Esophagus muscularis mucosa (tissue), 4 donors: ENCODE results near the gene LRRC10. TPM values are rescaled to one million over a fixed set of nuclear protein-coding genes. Genes with fewer than 3 reads are reported as not detected.

Experiments
- DNase-seq: peaks from one replicate; pipeline ENCODE4 v3.0.0-alpha.2; 2017; ENCODE audit errors: extremely low spot score
- H3K27ac ChIP-seq, 4 donors: fragments of 200-600 bp; sonication (generic); replicated peaks in 1 of 4; 1 replicate in 3 of 4; 2 replicates in 1 of 4; pipeline ENCODE4 v1.5.1; 2016 to 2019; ENCODE audit warnings: mild to moderate bottlenecking in 1 of 4
- H3K27me3 ChIP-seq, 4 donors: fragments of 200-600 bp; sonication (generic); one replicate each; pipeline versions ENCODE4 v1.5.1 to v1.6.0; 2016 to 2019
- H3K36me3 ChIP-seq, 4 donors: fragments of 200-600 bp; sonication (generic); one replicate each; pipeline ENCODE4 v1.5.1; 2016 to 2019
- H3K4me1 ChIP-seq, 4 donors: fragments of 200-600 bp; sonication (generic); one replicate each; pipeline ENCODE4 v1.5.1; 2016 to 2019
- H3K4me3 ChIP-seq, 4 donors: fragments of 200-600 bp; sonication (generic); 1 replicate in 2 of 4; 2 replicates in 2 of 4; pipeline ENCODE4 v1.5.1; 2016 to 2019; ENCODE audit warnings: mild to moderate bottlenecking in 4 of 4, moderate library complexity in 1 of 4
- H3K9me3 ChIP-seq, 4 donors: fragments of 200-600 bp; sonication (generic); 1 replicate in 3 of 4; 2 replicates in 1 of 4; pipeline ENCODE4 v1.5.1; 2016 to 2019
- CTCF ChIP-seq, 3 experiments: fragments of 200-600 bp in 2 of 3; fragments of 450-650 bp in 1 of 3; sonication (generic) in 2 of 3; IDR thresholded peaks; one replicate each; pipeline ENCODE4 v1.5.1; 2017 to 2019; ENCODE audit warnings: antibody characterized with exemption in 3 of 3, mild to moderate bottlenecking in 2 of 3, moderate library complexity in 1 of 3
- EP300 ChIP-seq: sonication (generic); formaldehyde crosslinking; IDR thresholded peaks from one replicate; pipeline ENCODE4 v1.6.1; 2017; ENCODE audit warnings: antibody characterized with exemption
- POLR2A ChIP-seq: fragments of 450-650 bp; IDR thresholded peaks from one replicate; pipeline ENCODE4 v1.6.1; 2017; ENCODE audit warnings: antibody characterized with exemption, moderate library complexity, mild to moderate bottlenecking, low read depth
- POLR2AphosphoS5 ChIP-seq, 2 donors: sonication (generic); formaldehyde crosslinking; IDR thresholded peaks; one replicate each; pipeline ENCODE4 v1.6.1; 2017; ENCODE audit warnings: antibody characterized with exemption in 2 of 2
- WGBS: methylation state at CpG from one replicate; pipeline ENCODE4 v1.1.5; 2018; 5-methylcytosine and 5-hydroxymethylcytosine counted together
- intact Hi-C: fragments of 100-400 bp; cut with DNase I; formaldehyde crosslinking; loops from one replicate; pipeline ENCODE4 v1.15.1; 2023
- total RNA-seq, 4 donors: library from RNA; depleted of rRNA; stranded (reverse); fragments of >200 nt; gene quantifications; one replicate each; pipeline versions ENCODE4 v1.1.0 to v1.2.1, GENCODE V29; 2016

LRRC10 gene
- total RNA-seq, 4 donors from 2014 or later: not detected

GRCh38 chr12:69621551-69621950 lies 10.8 kb upstream of the LRRC10 start:
- H3K36me3 ChIP-seq: no peaks in the 10 kb centered on the region
- no peak for DNase-seq
- no peak overlapping the region for H3K27ac ChIP-seq
- intact Hi-C loops: no loop called here
- H3K9me3 ChIP-seq: no peaks in the 10 kb centered on the region
- TF ChIP-seq EP300 (no peak), POLR2A (no peak), CTCF (IDR thresholded peaks at IDR 0.05) (no peak), POLR2AphosphoS5 (IDR thresholded peaks at IDR 0.05) (no peak)
- no peak overlapping the region for H3K4me3 ChIP-seq
- no peaks in the 10 kb centered on the region for H3K4me1 ChIP-seq
- peaks cover 0 to 3% (median 0%) of the 10 kb centered on the region in 4 donors for H3K27me3 ChIP-seq
- 91% methylated on average over 2 of the region's 2 CpGs for WGBS

DNA sequence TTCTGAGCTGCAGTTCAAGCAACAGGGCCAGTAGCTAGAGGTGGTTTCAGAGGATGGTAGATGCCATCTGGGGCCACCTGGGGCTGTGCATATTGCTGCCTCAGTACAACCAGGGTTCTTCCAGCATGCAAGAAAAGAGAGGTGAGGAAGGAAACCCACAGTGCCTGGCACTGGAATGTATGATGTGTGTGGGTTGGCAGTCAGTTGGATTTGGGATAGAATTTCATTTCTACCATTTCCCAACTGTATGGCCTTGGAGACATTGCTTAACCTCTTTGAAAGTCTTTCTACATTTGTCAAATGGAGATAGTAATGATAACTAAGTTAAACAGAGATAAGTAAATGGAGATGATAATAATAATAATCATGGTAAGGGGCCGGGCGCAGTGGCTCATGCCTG lies 10.2 kb upstream of the LRRC10 start:
- no peak for DNase-seq
- no peaks in the 10 kb centered on the region for H3K36me3 ChIP-seq
- no peak for TF ChIP-seq CTCF (IDR thresholded peaks at IDR 0.05)
- TF ChIP-seq POLR2A: no peak
- no peak for TF ChIP-seq EP300
- no peak for TF ChIP-seq POLR2AphosphoS5 (IDR thresholded peaks at IDR 0.05)
- no peaks in the 10 kb centered on the region for H3K9me3 ChIP-seq
- intact Hi-C loops: no loop called here
- H3K27me3 ChIP-seq: peaks cover 0 to 3% (median 0%) of the 10 kb centered on the region in 4 donors
- H3K4me3 ChIP-seq: no peak overlapping the region
- WGBS: 95% methylated on average over 2 of the region's 2 CpGs
- H3K4me1 ChIP-seq: no peaks in the 10 kb centered on the region
- no peak overlapping the region for H3K27ac ChIP-seq

GRCh38 chr12:69620077-69620476 lies 9.4 kb upstream of the LRRC10 start:
- TF ChIP-seq POLR2AphosphoS5 (IDR thresholded peaks at IDR 0.05) (no peak), CTCF (IDR thresholded peaks at IDR 0.05) (no peak), EP300 (no peak), POLR2A (no peak)
- H3K27me3 ChIP-seq: peaks cover 0 to 3% (median 0%) of the 10 kb centered on the region in 4 donors
- intact Hi-C loops: no loop called here
- no peak overlapping the region for H3K4me3 ChIP-seq
- H3K4me1 ChIP-seq: no peaks in the 10 kb centered on the region
- H3K9me3 ChIP-seq: no peaks in the 10 kb centered on the region
- H3K27ac ChIP-seq: no peak overlapping the region
- H3K36me3 ChIP-seq: no peaks in the 10 kb centered on the region
- 70% methylated on average over 4 of the region's 4 CpGs for WGBS
- DNase-seq: no peak

GRCh38 chr12:69619050-69619449 lies 8.3 kb upstream of the LRRC10 start:
- no peak overlapping the region for H3K27ac ChIP-seq
- no peak for TF ChIP-seq POLR2AphosphoS5 (IDR thresholded peaks at IDR 0.05)
- no peak for TF ChIP-seq POLR2A
- TF ChIP-seq EP300: no peak
- TF ChIP-seq CTCF (IDR thresholded peaks at IDR 0.05): no peak
- H3K9me3 ChIP-seq: no peaks in the 10 kb centered on the region
- peaks cover 0 to 1% (median 0%) of the 10 kb centered on the region in 4 donors for H3K27me3 ChIP-seq
- WGBS: 64% methylated on average over 6 of the region's 6 CpGs
- H3K4me3 ChIP-seq: no peak overlapping the region
- H3K4me1 ChIP-seq: no peaks in the 10 kb centered on the region
- no peak for DNase-seq
- no peaks in the 10 kb centered on the region for H3K36me3 ChIP-seq
- intact Hi-C loops: no loop called here

GRCh38 chr12:69616025-69616424 lies 5.3 kb upstream of the LRRC10 start:
- Histone ChIP-seq H3K4me3 (no peak overlapping the region), H3K9me3 (no peaks in the 10 kb centered on the region), H3K27me3 (no peaks in the 10 kb centered on the region), H3K27ac (no peak overlapping the region), H3K36me3 (no peaks in the 10 kb centered on the region), H3K4me1 (no peaks in the 10 kb centered on the region)
- 74% methylated on average over 14 of the region's 14 CpGs for whole genome bisulfite sequencing
- DNase-seq: no peak
- intact Hi-C loops: no loop called here
- TF ChIP-seq POLR2AphosphoS5 (IDR thresholded peaks at IDR 0.05) (no peak), POLR2A (no peak), EP300 (no peak), CTCF (IDR thresholded peaks at IDR 0.05) (no peak)
